ENCODE data around the gene PAK1. TPM values are rescaled to one million over a fixed set of nuclear protein-coding genes. Genes with fewer than 3 reads are reported as not detected.

PAK1 gene
- total RNA-seq, 1 experiment from 2014 or later = 26.1 TPM

GRCh38 chr11:77345621-77346020 is 128.3 kb downstream of the PAK1 start:
- POLR2A ChIA-PET (ENCODE audit: unreplicated experiment) = no interaction called here
- no peaks in the 10 kb centered on the region for H3K79me2 ChIP-seq (ENCODE audit: low read length)
- H2AFZ ChIP-seq (ENCODE audit: low read length) = no peak overlapping the region
- CTCF ChIA-PET = no interaction called here
- H3K9me3 ChIP-seq (ENCODE audit: low read length) = no peaks in the 10 kb centered on the region
- no peaks in the 10 kb centered on the region for H3K27me3 ChIP-seq (ENCODE audit: low read length)
- H4K20me1 ChIP-seq (ENCODE audit: low read length) = no peaks in the 10 kb centered on the region
- no peaks in the 10 kb centered on the region for H3K4me1 ChIP-seq (ENCODE audit: insufficient read depth, low read length)
- no peak overlapping the region for H3K4me3 ChIP-seq (ENCODE audit: low read length)
- H3F3A ChIP-seq (ENCODE audit: low read length, unreplicated experiment) = no peaks in the 10 kb centered on the region
- TF ChIP-seq EZH2 (IDR thresholded peaks at IDR 0.05; ENCODE audit: low read length, unreplicated experiment) = no peak
- no peak for TF ChIP-seq CTCF (conservative IDR thresholded peaks at IDR 0.05; ENCODE audit: low read depth, low read length)
- no peak for TF ChIP-seq EZH2phosphoT487 (IDR thresholded peaks at IDR 0.05; ENCODE audit: borderline replicate concordance, low read length)
- intact Hi-C loops (cut with micrococcal nuclease) = no loop called here
- no peak overlapping the region for H3K9ac ChIP-seq (ENCODE audit: low read length)
- H3K27ac ChIP-seq (ENCODE audit: low read length) = no peak overlapping the region
- no TSS peak for BruUV-seq (replicated peaks)
- ATAC-seq (no peak), DNase-seq (no peak)
- no peaks in the 10 kb centered on the region for H3K9me2 ChIP-seq (replicated peaks; ENCODE audit: low read length)
- H3K4me2 ChIP-seq (ENCODE audit: low read length) = no peak overlapping the region
- H3K36me3 ChIP-seq (ENCODE audit: low read depth, low read length) = no peaks in the 10 kb centered on the region

- H3F3A ChIP-seq (ENCODE audit: low read length, unreplicated experiment) = no peaks in the 10 kb centered on the region
- DNase-seq = no peak
- H3K9ac ChIP-seq (ENCODE audit: low read length) = no peak overlapping the region
- H3K9me3 ChIP-seq (ENCODE audit: low read length) = no peaks in the 10 kb centered on the region
- BruUV-seq (replicated peaks) = no TSS peak
- no peak overlapping the region for H3K4me3 ChIP-seq (ENCODE audit: low read length)
- H3K4me2 ChIP-seq (ENCODE audit: low read length) = no peak overlapping the region
- no peak overlapping the region for H2AFZ ChIP-seq (ENCODE audit: low read length)
- H3K4me1 ChIP-seq (ENCODE audit: insufficient read depth, low read length) = no peaks in the 10 kb centered on the region
- no peaks in the 10 kb centered on the region for H3K79me2 ChIP-seq (ENCODE audit: low read length)
- CTCF ChIA-PET = no interaction called here
- H3K36me3 ChIP-seq (ENCODE audit: low read depth, low read length) = no peaks in the 10 kb centered on the region
- intact Hi-C loops (cut with micrococcal nuclease) = no loop called here
- no peaks in the 10 kb centered on the region for H4K20me1 ChIP-seq (ENCODE audit: low read length)
- TF ChIP-seq EZH2 (IDR thresholded peaks at IDR 0.05; ENCODE audit: low read length, unreplicated experiment) (no peak), EZH2phosphoT487 (IDR thresholded peaks at IDR 0.05; ENCODE audit: borderline replicate concordance, low read length) (no peak), CTCF (conservative IDR thresholded peaks at IDR 0.05; ENCODE audit: low read depth, low read length) (no peak)
- no peaks in the 10 kb centered on the region for H3K27me3 ChIP-seq (ENCODE audit: low read length)
- H3K9me2 ChIP-seq (replicated peaks; ENCODE audit: low read length) = no peaks in the 10 kb centered on the region
- ATAC-seq = no peak
- POLR2A ChIA-PET (ENCODE audit: unreplicated experiment) = no interaction called here
- no peak overlapping the region for H3K27ac ChIP-seq (ENCODE audit: low read length)
Measured at GRCh38 chr11:77340501-77340900, 133.4 kb downstream of the PAK1 start.

GRCh38 chr11:77332259-77332658 is 141.6 kb downstream of the PAK1 start:
- no peak overlapping the region for H3K9ac ChIP-seq (ENCODE audit: low read length)
- DNase-seq (no peak), ATAC-seq (no peak)
- no peak overlapping the region for H2AFZ ChIP-seq (ENCODE audit: low read length)
- no peaks in the 10 kb centered on the region for H3K9me3 ChIP-seq (ENCODE audit: low read length)
- TF ChIP-seq CTCF (conservative IDR thresholded peaks at IDR 0.05; ENCODE audit: low read depth, low read length) = no peak
- no peak for TF ChIP-seq EZH2phosphoT487 (IDR thresholded peaks at IDR 0.05; ENCODE audit: borderline replicate concordance, low read length)
- TF ChIP-seq EZH2 (IDR thresholded peaks at IDR 0.05; ENCODE audit: low read length, unreplicated experiment) = no peak
- H3K79me2 ChIP-seq (ENCODE audit: low read length) = no peaks in the 10 kb centered on the region
- no peaks in the 10 kb centered on the region for H3K27me3 ChIP-seq (ENCODE audit: low read length)
- H4K20me1 ChIP-seq (ENCODE audit: low read length) = no peaks in the 10 kb centered on the region
- no peaks in the 10 kb centered on the region for H3K9me2 ChIP-seq (replicated peaks; ENCODE audit: low read length)
- CTCF ChIA-PET = no interaction called here
- H3F3A ChIP-seq (ENCODE audit: low read length, unreplicated experiment) = no peaks in the 10 kb centered on the region
- no peaks in the 10 kb centered on the region for H3K36me3 ChIP-seq (ENCODE audit: low read depth, low read length)
- BruUV-seq (replicated peaks) = no TSS peak
- POLR2A ChIA-PET (ENCODE audit: unreplicated experiment) = no interaction called here
- no peak overlapping the region for H3K4me3 ChIP-seq (ENCODE audit: low read length)
- no peak overlapping the region for H3K27ac ChIP-seq (ENCODE audit: low read length)
- no peaks in the 10 kb centered on the region for H3K4me1 ChIP-seq (ENCODE audit: insufficient read depth, low read length)
- no peak overlapping the region for H3K4me2 ChIP-seq (ENCODE audit: low read length)
- intact Hi-C loops (cut with micrococcal nuclease) = no loop called here
